Measurements from ENCODE around the gene ZNF200.
"Not testable (repeated sequence)": the region's sequence is repeated elsewhere in the genome, so short reads cannot be mapped to it uniquely, and the experiment has no call there.

The ZNF200 gene, protein sequence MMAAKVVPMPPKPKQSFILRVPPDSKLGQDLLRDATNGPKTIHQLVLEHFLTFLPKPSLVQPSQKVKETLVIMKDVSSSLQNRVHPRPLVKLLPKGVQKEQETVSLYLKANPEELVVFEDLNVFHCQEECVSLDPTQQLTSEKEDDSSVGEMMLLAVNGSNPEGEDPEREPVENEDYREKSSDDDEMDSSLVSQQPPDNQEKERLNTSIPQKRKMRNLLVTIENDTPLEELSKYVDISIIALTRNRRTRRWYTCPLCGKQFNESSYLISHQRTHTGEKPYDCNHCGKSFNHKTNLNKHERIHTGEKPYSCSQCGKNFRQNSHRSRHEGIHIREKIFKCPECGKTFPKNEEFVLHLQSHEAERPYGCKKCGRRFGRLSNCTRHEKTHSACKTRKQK

GRCh38 chr16:3234857-3235561, at the start of gene ZNF200:
TSS of gene ZNF200 (minus strand) at chr16:3235158. CDS start at chr16:3233755, 1,403 bp downstream.
- peak; percentile 96 for DNase-seq

GRCh38 chr16:3283543-3284447, 48.8 kb upstream of the ZNF200 start:
- no peak for DNase-seq

DNA sequence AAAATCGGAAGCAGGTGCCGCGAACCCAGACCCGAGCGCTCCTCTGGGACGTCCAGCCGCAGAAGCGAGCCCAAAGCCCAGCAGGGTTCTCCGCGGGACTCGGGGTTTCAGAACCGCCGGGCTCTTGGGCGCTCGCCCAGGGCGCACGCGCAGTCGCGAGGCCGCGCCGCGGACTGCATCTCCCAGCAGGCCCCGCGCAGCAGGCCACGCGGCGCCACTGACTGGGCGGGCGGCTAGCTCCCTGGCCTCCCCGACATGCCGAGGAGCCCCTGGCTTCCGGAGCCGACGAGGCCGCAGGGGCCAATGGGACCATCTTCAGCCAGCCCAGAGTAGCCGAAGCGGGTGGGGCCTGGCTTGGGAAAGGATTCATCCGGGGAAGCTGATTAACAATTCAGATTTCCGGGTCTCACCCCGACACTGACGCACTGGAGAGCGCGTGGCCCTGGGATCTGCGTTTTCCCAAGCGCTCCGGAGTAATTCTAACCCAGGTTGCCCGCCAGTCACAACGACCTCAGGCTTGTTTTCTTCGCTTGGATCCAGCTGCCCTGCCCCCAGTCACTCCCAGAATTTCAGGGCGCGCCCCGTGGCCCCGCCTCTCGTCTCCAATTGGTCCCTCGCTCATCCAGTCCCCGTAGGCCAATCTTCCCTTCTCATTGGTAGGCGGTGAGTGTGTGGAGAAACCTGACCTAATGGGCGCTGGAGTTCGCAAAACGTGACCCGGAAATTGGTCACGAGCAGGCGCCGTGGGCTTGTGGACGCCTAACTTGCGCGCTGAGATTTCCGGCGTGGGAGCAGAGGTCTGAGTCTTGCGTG, 48.0 kb upstream of the ZNF200 start, which contains the start of gene ZNF263:
Gene ZNF263, plus strand, starts transcription at position 762 of the 813 bp plus-strand sequence. CDS start 328 bp downstream, outside the sequence.
- peak; percentile 98 for DNase-seq

DNA sequence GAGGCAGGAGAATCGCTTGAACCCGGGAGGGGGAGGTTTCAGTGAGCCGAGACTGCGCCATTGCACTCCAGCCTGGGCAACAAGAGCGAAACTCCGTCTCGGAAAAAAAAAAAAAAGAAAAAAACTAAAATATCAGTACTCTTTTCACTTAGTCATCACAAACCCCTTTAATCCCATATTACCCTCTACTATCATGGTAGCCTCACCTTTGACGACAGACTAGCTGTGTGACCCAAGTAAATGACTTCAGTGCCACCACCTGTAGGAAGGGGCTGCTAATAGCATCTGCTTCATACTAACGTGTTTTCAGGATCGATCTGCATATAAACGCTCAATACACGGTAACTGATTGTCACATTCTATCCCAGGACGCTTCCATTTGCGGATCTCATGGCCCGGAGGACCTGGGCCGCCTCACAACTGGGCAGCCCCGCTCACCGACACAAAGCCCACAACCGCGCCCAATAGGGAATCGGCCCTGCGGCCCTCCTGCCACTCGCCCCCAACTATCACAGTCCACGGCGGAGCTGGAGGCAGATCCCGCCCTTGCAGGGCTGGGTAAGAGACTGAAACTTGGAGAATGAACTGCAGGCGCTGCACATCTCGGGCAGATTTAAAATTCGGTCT, 47.3 kb upstream of the ZNF200 start:
- no peak for DNase-seq

- no peak for DNase-seq
Measured at GRCh38 chr16:3281222-3281820, 46.4 kb upstream of the ZNF200 start.

- no peak for DNase-seq
Measured at GRCh38 chr16:3276679-3277078, 41.7 kb upstream of the ZNF200 start.

- no peak for DNase-seq
Measured at GRCh38 chr16:3274947-3275346, 40.0 kb upstream of the ZNF200 start.

GRCh38 chr16:3274490-3274889, 39.5 kb upstream of the ZNF200 start:
- DNase-seq: no peak

DNA sequence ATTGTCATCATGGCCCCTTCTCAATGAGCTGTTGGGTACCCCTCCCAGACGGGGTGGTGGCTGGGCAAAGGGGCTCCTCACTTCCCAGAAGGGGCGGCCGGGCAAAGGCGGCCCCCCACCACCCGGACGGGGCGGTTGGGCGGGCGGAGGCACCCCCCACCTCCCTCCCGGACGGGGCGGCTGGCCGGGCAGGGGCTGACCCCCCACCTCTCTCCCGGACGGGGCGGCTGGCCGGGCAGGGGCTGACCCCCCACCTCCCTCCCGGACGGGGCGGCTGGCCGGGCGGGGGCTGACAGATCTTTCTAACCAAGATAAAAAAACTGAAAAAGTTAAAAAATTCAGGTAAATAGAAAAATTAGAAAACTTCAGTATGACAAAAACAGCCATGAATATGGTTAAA, 36.3 kb upstream of the ZNF200 start:
- not testable (repeated sequence) for DNase-seq

DNA sequence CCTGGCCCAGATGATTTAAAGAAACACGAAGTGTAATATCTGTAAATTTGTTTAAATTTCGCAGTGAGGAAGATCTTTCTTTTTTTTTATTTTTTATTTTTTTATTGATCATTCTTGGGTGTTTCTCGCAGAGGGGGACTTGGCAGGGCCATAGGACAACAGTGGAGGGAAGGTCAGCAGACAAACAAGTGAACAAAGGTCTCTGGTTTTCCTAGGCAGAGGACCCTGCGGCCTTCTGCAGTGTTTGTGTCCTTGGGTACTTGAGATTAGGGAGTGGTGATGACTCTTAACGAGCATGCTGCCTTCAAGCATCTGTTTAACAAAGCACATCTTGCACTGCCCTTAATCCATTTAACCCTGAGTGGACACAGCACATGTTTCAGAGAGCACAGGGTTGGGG, 35.8 kb upstream of the ZNF200 start:
- DNase-seq: not testable (repeated sequence)

DNA sequence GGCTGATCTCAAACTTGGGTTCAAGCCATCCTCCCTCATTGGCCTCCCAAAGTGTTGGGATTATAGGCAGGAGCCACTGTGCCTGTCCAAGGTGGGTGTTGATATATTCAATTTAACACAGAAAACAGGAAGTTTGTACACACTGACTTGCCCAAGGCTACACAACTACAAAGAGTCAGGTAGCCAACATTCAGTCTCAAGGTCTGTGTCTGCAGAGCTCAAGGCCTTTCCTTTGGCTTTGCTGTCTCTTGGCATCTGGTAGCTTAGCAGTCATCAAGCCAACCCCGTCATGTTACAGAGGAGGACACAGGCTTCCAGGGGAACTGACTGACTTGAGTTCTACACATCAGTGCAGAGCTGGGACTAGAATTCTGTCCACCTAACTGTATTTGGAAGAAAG, 33.3 kb upstream of the ZNF200 start:
- no peak for DNase-seq

DNA sequence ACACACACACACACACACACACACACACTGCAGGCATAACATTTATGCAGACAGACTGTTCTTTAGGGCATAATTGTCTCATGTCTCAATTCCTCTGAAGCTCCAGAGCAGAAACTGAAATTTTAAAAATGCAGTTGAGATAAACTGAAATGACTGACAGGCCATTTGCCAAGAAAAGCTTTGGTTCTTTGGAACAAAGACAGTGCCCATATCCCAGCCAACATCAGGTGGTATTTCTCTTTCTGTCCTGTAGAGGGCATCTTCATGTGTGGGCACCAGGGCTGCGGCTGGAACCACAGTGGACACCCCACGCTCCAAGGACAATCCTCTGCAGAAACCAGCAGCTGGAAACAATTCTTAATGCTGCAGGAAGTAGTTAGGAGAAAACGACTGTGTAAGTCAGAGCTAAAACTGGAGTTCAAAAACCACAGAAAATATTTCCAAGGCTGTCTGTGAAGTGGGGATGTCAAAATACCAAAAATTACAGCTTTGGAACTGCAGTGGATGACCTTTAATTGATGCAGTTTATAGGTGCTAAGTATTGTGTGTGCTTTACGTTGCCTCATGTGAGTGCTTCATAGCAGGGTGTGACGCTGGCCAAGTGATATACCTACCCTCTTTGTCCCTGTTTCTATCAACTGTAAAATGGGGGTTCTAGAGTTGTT, 32.0 kb upstream of the ZNF200 start:
- peak; percentile 59 for DNase-seq

DNA sequence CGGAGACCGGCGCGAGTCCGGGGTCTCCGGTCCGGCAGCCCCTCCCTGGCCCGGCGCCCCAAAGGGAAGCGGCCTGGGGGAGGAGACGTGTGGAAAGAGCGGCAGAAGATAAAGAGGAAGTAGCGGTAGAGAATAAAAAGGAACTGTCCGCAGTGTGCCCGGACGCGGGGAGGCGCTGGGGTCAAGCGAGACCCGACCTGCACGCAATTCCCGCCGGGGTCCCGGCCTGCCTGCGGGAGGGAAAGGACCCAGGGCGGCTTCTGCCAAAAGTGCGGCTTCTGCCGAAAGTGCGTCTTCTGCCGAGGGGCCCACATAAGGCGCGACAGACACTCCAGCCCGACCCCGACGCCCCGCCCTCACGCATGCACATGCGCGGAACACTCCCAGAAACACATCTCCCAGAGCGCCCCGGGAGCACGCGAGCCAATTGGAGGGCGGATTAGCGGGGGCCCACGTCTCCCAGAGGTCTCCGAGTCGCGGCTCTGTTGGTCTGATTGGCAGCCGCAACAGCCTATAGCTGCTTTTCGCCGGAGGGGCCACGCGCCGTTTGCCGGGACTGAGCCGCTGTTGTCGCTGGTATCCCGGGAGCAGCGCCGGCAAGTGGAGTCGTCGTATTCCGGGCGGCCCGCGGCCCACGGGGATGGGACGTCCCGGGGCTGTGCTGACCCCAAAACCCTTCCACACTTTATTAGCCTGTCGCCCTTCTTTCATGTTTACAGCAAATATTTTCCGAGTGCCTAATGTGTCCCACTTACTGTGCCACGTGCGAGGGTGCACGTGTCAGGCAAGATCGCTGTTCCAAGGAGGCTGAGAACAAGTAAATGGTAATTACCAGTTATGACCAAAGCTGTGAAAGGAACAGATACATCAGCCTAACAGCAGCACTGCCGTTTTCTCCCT, 29.4 kb upstream of the ZNF200 start:
- peak; percentile 99 for DNase-seq

DNA sequence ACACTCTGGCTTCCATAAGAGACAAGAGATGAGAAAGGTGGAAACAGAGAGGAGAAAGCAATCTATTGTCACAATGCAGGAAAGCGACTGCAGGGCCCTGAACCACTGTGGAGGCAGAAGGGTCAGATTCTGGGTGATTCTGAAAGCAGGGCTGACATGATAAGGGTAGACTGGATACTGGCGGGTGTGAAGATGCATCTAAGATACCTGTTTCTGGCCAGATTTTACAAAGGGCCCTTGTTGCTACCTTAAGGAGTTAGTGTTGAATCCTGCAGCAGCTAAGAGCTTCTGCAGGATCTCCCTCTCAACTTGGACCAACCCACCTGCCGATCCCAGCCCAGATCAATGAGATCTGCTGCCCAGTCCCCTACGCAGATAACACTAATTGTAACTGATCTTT, 27.6 kb upstream of the ZNF200 start:
- no peak for DNase-seq

GRCh38 chr16:3259836-3260235, 24.9 kb upstream of the ZNF200 start:
- no peak for DNase-seq

DNA sequence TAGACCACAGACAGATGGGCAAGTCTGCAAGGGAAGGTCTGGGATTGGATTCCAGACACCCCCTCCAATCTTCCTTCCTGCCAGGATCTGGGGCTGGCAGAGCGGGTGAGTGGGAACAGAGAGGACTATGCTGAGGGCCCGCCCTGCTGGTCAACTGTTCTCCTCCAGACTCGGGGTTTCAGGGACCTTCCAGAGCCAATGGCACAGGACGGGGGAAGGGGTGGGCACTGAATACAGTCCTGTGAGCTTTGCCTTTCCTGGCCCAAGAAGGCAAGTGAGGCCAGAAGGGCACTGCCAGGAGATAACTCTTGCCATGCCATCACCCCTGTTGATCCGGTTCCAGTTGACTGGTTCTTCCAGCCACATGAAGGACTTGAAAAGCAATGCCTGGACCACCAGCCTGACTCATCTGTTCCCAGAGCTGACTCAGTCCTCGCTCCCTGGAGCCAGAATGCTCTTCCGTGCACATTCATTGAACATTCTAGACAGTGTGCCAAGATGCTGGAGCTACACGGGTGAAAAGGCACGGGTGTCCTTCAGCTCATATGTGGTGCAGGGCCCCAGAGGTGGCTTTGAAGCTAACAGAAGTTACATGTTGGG, 22.0 kb upstream of the ZNF200 start:
- DNase-seq: no peak

- no peak for DNase-seq
Measured at GRCh38 chr16:3256146-3256865, 21.3 kb upstream of the ZNF200 start, which contains the start of gene MEFV. TSS of gene MEFV (minus strand) at chr16:3256633. CDS start at chr16:3256587, 46 bp downstream.

DNA sequence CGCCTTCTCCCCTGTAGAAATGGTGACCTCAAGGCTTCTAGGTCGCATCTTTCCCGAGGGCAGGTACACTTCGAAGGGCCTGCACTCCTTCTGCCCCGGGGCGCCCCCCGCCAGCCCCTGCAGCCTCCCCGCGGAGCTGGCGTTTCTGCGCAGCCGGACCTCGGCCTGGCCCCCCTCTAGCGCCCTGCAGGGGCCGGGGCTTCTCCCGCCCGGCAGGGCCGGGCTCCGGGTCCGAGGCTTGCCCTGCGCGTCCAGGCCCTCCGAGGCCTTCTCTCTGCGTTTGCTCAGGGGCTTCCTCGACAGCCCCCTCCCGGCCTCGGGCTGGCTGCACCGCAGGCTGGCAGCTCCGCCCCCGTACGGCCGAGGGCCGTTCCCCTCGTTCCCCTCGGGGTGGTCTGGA, 19.4 kb upstream of the ZNF200 start:
- no peak for DNase-seq

Measured in left hindlimb (tissue), 1 donor.